ENCODE measurements around the gene RCOR3. TPM values are rescaled to one million over a fixed set of nuclear protein-coding genes. Genes with fewer than 3 reads are reported as not detected.

The RCOR3 gene
- total RNA-seq, 4 donors from 2014 or later: 49.3 to 77.8 (median 57.6) TPM

DNA sequence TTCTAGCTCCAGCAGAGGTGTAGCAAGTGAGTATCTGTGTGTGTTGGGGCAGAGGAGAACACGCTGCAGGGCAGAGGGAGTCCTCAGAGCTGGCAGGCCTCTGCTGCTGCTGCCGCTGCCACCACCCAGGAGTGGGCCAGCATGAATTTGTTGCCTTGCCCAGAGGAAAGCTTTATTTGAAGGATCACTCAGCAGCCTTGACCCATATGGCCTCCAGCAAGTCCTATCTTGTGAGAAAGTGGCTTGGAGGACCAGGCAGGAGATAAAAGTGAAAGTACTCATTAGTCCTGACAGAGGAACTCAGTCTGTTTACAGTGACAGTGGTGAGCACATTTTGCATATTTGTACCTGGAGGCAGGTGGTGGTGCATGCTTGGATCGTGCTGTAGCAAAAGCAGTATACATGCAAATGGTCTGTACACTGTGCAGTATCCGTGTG is 70.6 kb downstream of the RCOR3 start:
- TF ChIP-seq CTCF (IDR thresholded peaks at IDR 0.05; ENCODE audit: low read depth): no peak

DNA sequence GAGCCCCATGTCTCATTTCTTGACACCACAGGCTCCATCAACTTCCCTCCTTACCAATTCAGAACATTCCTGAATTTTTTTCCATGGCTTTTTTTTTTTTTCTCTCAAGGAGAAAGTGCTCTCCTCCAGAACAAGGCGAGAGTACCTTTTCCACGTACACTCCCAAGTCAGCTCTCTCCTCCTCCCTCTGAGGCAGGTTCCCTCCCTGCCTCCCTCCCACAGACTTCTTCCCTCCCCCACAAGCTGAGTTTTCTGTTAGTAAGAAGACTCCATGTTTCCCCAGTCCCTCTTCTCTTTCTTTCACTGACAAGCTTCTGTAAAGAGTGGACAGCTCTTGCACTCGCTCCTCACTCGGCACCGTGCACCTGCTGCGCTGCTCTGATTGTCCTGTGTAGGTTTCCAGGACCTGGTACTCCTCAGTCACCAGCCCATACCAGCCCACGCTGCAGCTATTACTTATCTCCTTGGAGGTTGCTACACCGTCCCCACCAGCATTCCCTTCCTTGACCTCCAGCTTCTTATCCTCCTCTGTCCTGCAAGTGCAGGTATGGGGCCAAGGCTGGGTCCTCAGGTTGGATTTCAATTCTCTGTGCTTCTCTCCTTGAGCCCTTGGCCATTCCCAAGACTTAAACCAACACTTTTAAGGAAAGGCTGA is 71.2 kb downstream of the RCOR3 start:
- no peak for TF ChIP-seq CTCF (IDR thresholded peaks at IDR 0.05; ENCODE audit: low read depth)

DNA sequence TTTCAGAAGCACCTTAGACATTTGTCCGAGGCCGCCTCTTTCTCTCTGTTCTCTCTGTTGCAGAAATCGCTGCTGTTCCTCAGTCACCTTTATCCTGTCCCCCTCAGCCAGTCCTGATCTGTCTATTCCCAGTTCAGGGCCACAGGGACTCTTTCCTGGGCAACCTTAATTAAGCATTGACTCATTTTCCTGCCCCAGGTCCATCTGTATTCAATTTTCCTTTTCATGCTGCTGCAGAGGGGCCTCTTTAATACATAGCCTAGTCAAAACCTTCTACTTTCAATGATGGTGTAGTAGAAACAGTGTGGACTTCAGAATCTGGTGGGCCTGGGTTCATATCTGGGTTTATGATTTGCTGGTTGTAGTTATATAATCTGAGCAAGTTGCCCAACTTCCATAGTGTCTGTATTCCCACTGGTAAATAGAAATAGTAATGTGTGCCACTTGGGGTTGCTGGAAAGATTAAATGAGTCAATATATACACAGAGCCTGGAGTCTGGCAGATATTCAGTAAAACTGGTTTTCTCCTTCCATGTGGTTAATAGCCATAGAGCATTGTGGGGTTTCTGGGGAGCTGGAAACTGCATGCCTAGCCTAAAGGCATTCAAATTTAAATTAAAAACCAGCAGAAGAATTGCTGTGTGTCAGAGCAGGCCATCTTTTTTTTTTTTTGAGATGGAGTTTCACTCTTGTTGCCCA is 72.0 kb downstream of the RCOR3 start:
- no peak for TF ChIP-seq CTCF (IDR thresholded peaks at IDR 0.05; ENCODE audit: low read depth)

GRCh38 chr1:211332036-211332616 is 73.0 kb downstream of the RCOR3 start:
- no peak for TF ChIP-seq CTCF (IDR thresholded peaks at IDR 0.05; ENCODE audit: low read depth)

GRCh38 chr1:211332830-211333229 is 73.7 kb downstream of the RCOR3 start:
- no peak for TF ChIP-seq CTCF (IDR thresholded peaks at IDR 0.05; ENCODE audit: low read depth)

DNA sequence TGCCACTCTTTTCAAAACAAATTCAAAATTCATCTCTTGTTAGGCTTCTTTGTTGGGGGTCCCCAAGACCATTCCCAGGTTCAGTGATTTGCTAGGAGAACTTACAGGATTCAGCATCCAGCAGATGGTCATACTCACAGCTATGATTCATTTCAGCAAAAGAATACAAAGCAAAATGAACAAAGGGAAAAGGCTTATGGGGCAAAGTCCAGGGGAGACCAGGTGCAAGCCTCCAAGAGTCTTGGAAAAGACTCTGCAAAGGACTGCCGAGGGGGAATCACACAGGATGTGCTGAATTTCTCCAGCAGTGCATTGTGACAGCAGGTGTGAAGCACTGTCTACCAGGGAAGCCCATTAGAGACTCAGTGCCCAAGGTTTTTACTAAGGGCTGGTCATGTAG is 74.7 kb downstream of the RCOR3 start:
- TF ChIP-seq CTCF (IDR thresholded peaks at IDR 0.05; ENCODE audit: low read depth): no peak

DNA sequence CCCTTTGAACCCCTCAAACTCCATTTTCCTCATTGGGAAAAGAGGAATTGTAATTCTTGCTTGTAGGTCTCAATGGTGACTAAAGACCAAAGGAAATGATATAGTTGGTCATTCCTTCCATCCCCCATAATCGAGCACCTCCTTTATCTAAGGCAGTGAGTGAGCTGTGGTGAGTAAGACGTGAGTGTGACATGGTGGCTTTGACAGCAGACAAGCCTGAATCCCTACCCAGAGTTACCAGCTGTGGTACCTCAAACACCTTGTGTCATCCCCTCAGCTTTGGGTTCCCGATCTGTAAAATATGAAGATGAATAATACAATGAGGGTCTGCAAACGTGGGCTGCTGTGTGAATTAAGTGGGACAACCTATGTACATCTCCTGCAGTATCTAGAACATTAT is 75.8 kb downstream of the RCOR3 start:
- no peak for TF ChIP-seq CTCF (IDR thresholded peaks at IDR 0.05; ENCODE audit: low read depth)
